Hepatocyte (in vitro differentiated cells): ENCODE results near the gene FBXO27. TPM values are rescaled to one million over a fixed set of nuclear protein-coding genes. Genes with fewer than 3 reads are reported as not detected.
A peak's percentile ranks its signal among the peaks of the same experiment; 100 is the strongest.

Experiments used
- DNase-seq: peaks from one replicate; pipeline ENCODE4 v3.0.0-alpha.2; 2016; ENCODE audit warnings: low spot score
- H2AFZ ChIP-seq: fragments of 200-600 bp; sonication (generic); 2 replicates; pipeline ENCODE4 v1.6.0; 2016; ENCODE audit warnings: antibody characterized with exemption, mild to moderate bottlenecking
- H3K27ac ChIP-seq: fragments of 200-600 bp; sonication (generic); 2 replicates; pipeline ENCODE4 v1.5.1; 2016; ENCODE audit warnings: mild to moderate bottlenecking
- H3K27me3 ChIP-seq: fragments of 200-600 bp; sonication (generic); 2 replicates; pipeline ENCODE4 v1.6.1; 2016
- H3K36me3 ChIP-seq: fragments of 200-600 bp; sonication (generic); replicated peaks from 2 replicates; pipeline ENCODE4 v1.5.1; 2016; ENCODE audit warnings: low read depth; ENCODE audit not compliant: insufficient read depth
- H3K4me1 ChIP-seq: fragments of 200-600 bp; sonication (generic); 2 replicates; pipeline ENCODE4 v1.5.1; 2016; ENCODE audit warnings: mild to moderate bottlenecking, moderate library complexity; ENCODE audit not compliant: insufficient read depth
- H3K4me2 ChIP-seq: fragments of 200-600 bp; sonication (generic); 2 replicates; pipeline ENCODE4 v1.6.0; 2016
- H3K4me3 ChIP-seq: fragments of 200-600 bp; sonication (generic); 2 replicates; pipeline ENCODE4 v1.5.1; 2016; ENCODE audit warnings: mild to moderate bottlenecking
- H3K79me2 ChIP-seq: fragments of 200-600 bp; sonication (generic); 2 replicates; pipeline ENCODE4 v1.6.0; 2017; ENCODE audit warnings: mild to moderate bottlenecking
- H3K9me2 ChIP-seq: fragments of 200-600 bp; sonication (generic); replicated peaks from 2 replicates; pipeline ENCODE4 v1.6.0; 2017; ENCODE audit warnings: mild to moderate bottlenecking; ENCODE audit not compliant: insufficient read depth
- H3K9me3 ChIP-seq: fragments of 200-600 bp; sonication (generic); 2 replicates; pipeline ENCODE4 v1.5.1; 2016; ENCODE audit warnings: low read depth, mild to moderate bottlenecking
- H4K20me1 ChIP-seq: fragments of 200-600 bp; sonication (generic); 2 replicates; pipeline ENCODE4 v1.6.0; 2016; ENCODE audit warnings: mild to moderate bottlenecking; ENCODE audit not compliant: insufficient read depth, poor library complexity, severe bottlenecking
- EZH2 ChIP-seq: fragments of 200-600 bp; sonication (generic); IDR thresholded peaks from 2 replicates; pipeline ENCODE4 v1.6.1; 2016; ENCODE audit warnings: antibody characterized with exemption, mild to moderate bottlenecking, borderline replicate concordance
- EZH2phosphoT487 ChIP-seq: fragments of 200-600 bp; sonication (generic); IDR thresholded peaks from one replicate; pipeline ENCODE4 v1.6.1; 2018; ENCODE audit warnings: antibody characterized with exemption, mild to moderate bottlenecking, low read depth, moderate library complexity; ENCODE audit not compliant: unreplicated experiment, severe bottlenecking
- WGBS: methylation state at CpG from one replicate; pipeline ENCODE4 v1.1.6; 2016; ENCODE audit warnings: low lambda C conversion rate; ENCODE audit errors: missing lambda C conversion rate; 5-methylcytosine and 5-hydroxymethylcytosine counted together
- polyA plus RNA-seq: library from polyadenylated mRNA; unstranded; fragments of >200 nt; fragmentation: Nextera tagmentation; extraction: Ambion mirVana; gene quantifications from 2 replicates; pipeline ENCODE4 v1.2.1, GENCODE V29; 2016
- total RNA-seq: library from RNA; depleted of rRNA; stranded (reverse); fragments of >200 nt; gene quantifications from 2 replicates; pipeline ENCODE4 v1.2.3, GENCODE V29; 2014
- TF ChIP-seq, protein P1 (sequence below): fragments of 200-600 bp; sonication (generic); IDR thresholded peaks from 2 replicates; pipeline ENCODE4 v1.5.1; 2016; ENCODE audit warnings: antibody characterized with exemption, mild to moderate bottlenecking; ENCODE audit not compliant: poor library complexity

The FBXO27 gene, protein sequence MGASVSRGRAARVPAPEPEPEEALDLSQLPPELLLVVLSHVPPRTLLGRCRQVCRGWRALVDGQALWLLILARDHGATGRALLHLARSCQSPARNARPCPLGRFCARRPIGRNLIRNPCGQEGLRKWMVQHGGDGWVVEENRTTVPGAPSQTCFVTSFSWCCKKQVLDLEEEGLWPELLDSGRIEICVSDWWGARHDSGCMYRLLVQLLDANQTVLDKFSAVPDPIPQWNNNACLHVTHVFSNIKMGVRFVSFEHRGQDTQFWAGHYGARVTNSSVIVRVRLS
- total RNA-seq (6.7 and 15.2 TPM in 2 replicates), polyA plus RNA-seq (10.3 and 11.0 TPM in 2 replicates)

GRCh38 chr19:39032063-39032918, at the start of gene FBXO27:
Gene FBXO27 (minus strand): TSS chr19:39032549. CDS start chr19:39032227, 322 bp downstream.
- H3K27me3 ChIP-seq: no peaks in the 10 kb centered on the region
- no peaks in the 10 kb centered on the region for H3K9me2 ChIP-seq
- H2AFZ ChIP-seq: peak within 1 kb of the TSS; percentile 97
- H3K79me2 ChIP-seq: no peaks in the 10 kb centered on the region
- peak; percentile 35 for DNase-seq
- H3K4me3 ChIP-seq: peak within 1 kb of the TSS; percentile 96
- H3K36me3 ChIP-seq: no peaks in the 10 kb centered on the region
- peak within 1 kb of the TSS; percentile 99 for H3K4me2 ChIP-seq
- WGBS: 9% methylated on average over 51 of the region's 66 CpGs
- peaks cover 20% of the 10 kb centered on the region for H3K4me1 ChIP-seq
- H3K9me3 ChIP-seq: no peaks in the 10 kb centered on the region
- H4K20me1 ChIP-seq: no peaks in the 10 kb centered on the region
- TF ChIP-seq, protein P1, sequence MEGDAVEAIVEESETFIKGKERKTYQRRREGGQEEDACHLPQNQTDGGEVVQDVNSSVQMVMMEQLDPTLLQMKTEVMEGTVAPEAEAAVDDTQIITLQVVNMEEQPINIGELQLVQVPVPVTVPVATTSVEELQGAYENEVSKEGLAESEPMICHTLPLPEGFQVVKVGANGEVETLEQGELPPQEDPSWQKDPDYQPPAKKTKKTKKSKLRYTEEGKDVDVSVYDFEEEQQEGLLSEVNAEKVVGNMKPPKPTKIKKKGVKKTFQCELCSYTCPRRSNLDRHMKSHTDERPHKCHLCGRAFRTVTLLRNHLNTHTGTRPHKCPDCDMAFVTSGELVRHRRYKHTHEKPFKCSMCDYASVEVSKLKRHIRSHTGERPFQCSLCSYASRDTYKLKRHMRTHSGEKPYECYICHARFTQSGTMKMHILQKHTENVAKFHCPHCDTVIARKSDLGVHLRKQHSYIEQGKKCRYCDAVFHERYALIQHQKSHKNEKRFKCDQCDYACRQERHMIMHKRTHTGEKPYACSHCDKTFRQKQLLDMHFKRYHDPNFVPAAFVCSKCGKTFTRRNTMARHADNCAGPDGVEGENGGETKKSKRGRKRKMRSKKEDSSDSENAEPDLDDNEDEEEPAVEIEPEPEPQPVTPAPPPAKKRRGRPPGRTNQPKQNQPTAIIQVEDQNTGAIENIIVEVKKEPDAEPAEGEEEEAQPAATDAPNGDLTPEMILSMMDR: no peak
- TF ChIP-seq EZH2: no peak
- TF ChIP-seq EZH2phosphoT487: no peak
- peak within 1 kb of the TSS; percentile 67 for H3K27ac ChIP-seq

DNA sequence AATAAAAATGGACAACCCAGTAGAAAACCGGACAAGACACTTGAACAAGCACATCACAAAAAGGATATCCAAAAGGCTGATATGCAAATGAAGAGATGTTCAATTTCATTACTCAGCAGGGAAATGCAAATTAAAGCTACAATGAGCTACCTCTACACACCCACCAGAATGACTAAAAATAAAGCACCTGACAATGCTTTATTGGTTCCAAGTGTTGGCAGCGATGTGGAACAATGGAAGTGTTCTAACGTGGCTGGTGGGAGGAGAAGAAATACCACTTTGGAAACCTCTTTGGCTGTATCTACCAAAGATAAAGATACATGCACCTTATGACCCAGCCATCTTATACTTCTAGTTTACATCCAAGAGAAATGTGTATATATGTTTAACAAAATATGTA, 48.1 kb upstream of the FBXO27 start:
- no peaks in the 10 kb centered on the region for H3K79me2 ChIP-seq
- no peak for DNase-seq
- no peaks in the 10 kb centered on the region for H4K20me1 ChIP-seq
- H3K4me2 ChIP-seq: no peak overlapping the region
- H3K4me3 ChIP-seq: no peak overlapping the region
- H3K9me2 ChIP-seq: no peaks in the 10 kb centered on the region
- no peak overlapping the region for H2AFZ ChIP-seq
- no peaks in the 10 kb centered on the region for H3K4me1 ChIP-seq
- no peak overlapping the region for H3K27ac ChIP-seq
- no peaks in the 10 kb centered on the region for H3K36me3 ChIP-seq
- H3K9me3 ChIP-seq: no peaks in the 10 kb centered on the region
- TF ChIP-seq, protein P1: no peak
- TF ChIP-seq EZH2phosphoT487: no peak
- TF ChIP-seq EZH2: no peak
- WGBS: 68% methylated on average over 3 of the region's 3 CpGs
- peaks cover 30% of the 10 kb centered on the region for H3K27me3 ChIP-seq

DNA sequence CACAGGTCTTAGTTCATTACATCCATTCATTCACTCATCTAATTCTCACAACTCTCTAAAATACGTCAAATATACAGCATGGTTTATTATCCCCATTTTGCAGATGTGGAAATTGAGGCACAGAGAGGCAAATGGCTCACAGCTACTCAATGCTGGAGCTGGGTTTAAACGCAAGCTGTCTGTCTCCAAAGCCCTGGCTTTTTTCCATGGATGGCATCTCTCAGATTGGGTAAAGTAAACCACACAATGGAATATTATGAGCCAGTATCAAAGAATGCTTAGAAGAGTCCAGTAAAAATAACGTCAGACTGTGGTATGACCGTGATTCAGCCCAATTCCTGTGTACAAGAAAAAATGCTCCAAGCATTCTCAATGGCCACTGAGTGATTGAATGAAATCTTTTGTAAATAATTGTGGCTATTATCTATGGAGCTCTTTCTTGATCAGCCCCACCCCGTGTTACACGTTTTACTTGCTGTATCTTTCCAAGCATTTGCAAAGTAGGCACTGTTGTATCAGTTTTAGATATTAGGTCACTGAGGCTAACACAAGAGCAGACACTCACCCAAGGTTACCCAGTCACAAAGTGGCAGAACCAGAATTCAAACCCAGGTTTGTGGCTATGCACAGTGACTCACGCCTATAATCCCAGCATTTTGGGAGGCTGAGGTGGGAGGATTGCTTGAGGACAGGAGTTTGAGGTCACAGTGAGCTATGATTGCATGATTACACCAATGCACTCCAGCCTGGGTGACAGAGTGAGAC, 46.3 kb upstream of the FBXO27 start:
- Histone ChIP-seq H3K79me2 (no peaks in the 10 kb centered on the region), H2AFZ (no peak overlapping the region), H3K4me2 (no peak overlapping the region), H3K27me3 (peaks cover 15% of the 10 kb centered on the region), H3K9me3 (no peaks in the 10 kb centered on the region), H3K4me1 (no peaks in the 10 kb centered on the region), H3K4me3 (no peak overlapping the region), H3K9me2 (no peaks in the 10 kb centered on the region), H3K27ac (no peak overlapping the region), H3K36me3 (no peaks in the 10 kb centered on the region), H4K20me1 (no peaks in the 10 kb centered on the region)
- no peak for DNase-seq
- TF ChIP-seq, protein P1: no peak
- TF ChIP-seq EZH2 (no peak), EZH2phosphoT487 (no peak)
- WGBS: 65% methylated on average over 7 of the region's 7 CpGs
